B cell (primary cell): ENCODE results near the gene DMKN. TPM values are rescaled to one million over a fixed set of nuclear protein-coding genes. Genes with fewer than 3 reads are reported as not detected.

Source experiments
- ATAC-seq: fragments of 200-7000 bp; cut with Tn5 transposase; one replicate; pipeline ENCODE4 v1.10.0; 2021; ENCODE audit warnings: low read depth, mild to moderate bottlenecking, moderate number of reproducible peaks, moderate library complexity
- CTCF ChIA-PET: fragments of 350-600 bp; sonication (Branson Sonifier 250); formaldehyde crosslinking; loops from one replicate; lab custom pipeline; 2021; ENCODE audit warnings: antibody characterized with exemption, inconsistent platforms; lab: Charles Lee
- POLR2A ChIA-PET: fragments of 350-600 bp; sonication (Branson Sonifier 250); formaldehyde crosslinking; loops from one replicate; lab custom pipeline; 2021; ENCODE audit warnings: antibody characterized with exemption; lab: Charles Lee
- DNase-seq: peaks from one replicate; pipeline ENCODE4 v3.0.0; 2013
- H2AFZ ChIP-seq: 2 replicates; pipeline ENCODE4 v1.6.1; 2012; ENCODE audit warnings: mild to moderate bottlenecking, low read depth, low read length; ENCODE audit not compliant: insufficient read depth, poor library complexity, severe bottlenecking
- H3K27ac ChIP-seq, 2 donors: 1 replicate in 1 of 2; 2 replicates in 1 of 2; pipeline ENCODE4 v1.5.1; 2012 to 2013; ENCODE audit warnings: low read length in 2 of 2, mild to moderate bottlenecking in 2 of 2, moderate library complexity in 1 of 2
- H3K27me3 ChIP-seq, 4 experiments: fragments of 200-600 bp in 1 of 4; sonication (generic) in 1 of 4; replicated peaks in 1 of 4; 1 replicate in 2 of 4; 2 replicates in 2 of 4; pipeline versions ENCODE4 v1.6.1 to v1.7.0; 2013 to 2016; ENCODE audit warnings: low read length in 3 of 4, mild to moderate bottlenecking in 2 of 4, mixed read lengths in 1 of 4, moderate library complexity in 1 of 4; ENCODE audit not compliant: insufficient read depth in 4 of 4, control insufficient read depth in 3 of 4; ENCODE audit errors: control extremely low read depth in 1 of 4
- H3K36me3 ChIP-seq, 2 experiments: replicated peaks in 1 of 2; 1 replicate in 1 of 2; 2 replicates in 1 of 2; pipeline versions ENCODE4 v1.6.1 to v1.7.1; 2013; ENCODE audit warnings: low read length in 1 of 2; ENCODE audit not compliant: insufficient read depth in 2 of 2, control insufficient read depth in 1 of 2; ENCODE audit errors: control extremely low read depth in 1 of 2, extremely low read depth in 1 of 2
- H3K4me1 ChIP-seq, 2 donors: fragments of 200-600 bp in 1 of 2; sonication (generic) in 1 of 2; 1 replicate in 1 of 2; 2 replicates in 1 of 2; pipeline versions ENCODE4 v1.5.1 to v1.6.1; 2013 to 2017; ENCODE audit warnings: low read length in 2 of 2; ENCODE audit not compliant: control insufficient read depth in 2 of 2, insufficient read depth in 2 of 2
- H3K4me2 ChIP-seq: replicated peaks from 2 replicates; pipeline ENCODE3; 2012; ENCODE audit warnings: mild to moderate bottlenecking, low read depth, low read length; ENCODE audit not compliant: poor library complexity, severe bottlenecking
- H3K4me3 ChIP-seq, 5 experiments: fragments of 200-600 bp in 1 of 5; sonication (generic) in 1 of 5; 1 replicate in 3 of 5; 2 replicates in 2 of 5; pipeline versions ENCODE4 v1.5.1 to v1.7.0; 2011 to 2016; ENCODE audit warnings: low read length in 4 of 5, mild to moderate bottlenecking in 4 of 5, low read depth in 2 of 5, control low read depth in 1 of 5, moderate library complexity in 1 of 5; ENCODE audit not compliant: insufficient read depth in 1 of 5; ENCODE audit errors: control extremely low read depth in 1 of 5, extremely low read depth in 1 of 5
- H3K79me2 ChIP-seq: fragments of 200-600 bp; sonication (generic); one replicate; pipeline ENCODE4 v1.6.0; 2016; ENCODE audit warnings: low read length; ENCODE audit not compliant: control insufficient read depth, insufficient read depth
- H3K9ac ChIP-seq: fragments of 200-600 bp; sonication (generic); 2 replicates; pipeline ENCODE4 v1.6.1; 2017; ENCODE audit warnings: mild to moderate bottlenecking, low read length, moderate library complexity
- H3K9me3 ChIP-seq, 3 donors: one replicate each; pipeline versions ENCODE4 v1.6.1 to v1.7.1; 2013; ENCODE audit warnings: low read length in 2 of 3; ENCODE audit not compliant: control insufficient read depth in 2 of 3, insufficient read depth in 1 of 3; ENCODE audit errors: control extremely low read depth in 1 of 3
- H4K20me1 ChIP-seq: 2 replicates; pipeline ENCODE4 v1.6.0; 2012; ENCODE audit warnings: mild to moderate bottlenecking, low read length; ENCODE audit not compliant: insufficient read depth, control insufficient read depth, poor library complexity, severe bottlenecking
- H3K27ac Mint-ChIP-seq: one replicate; pipeline ENCODE4 v1.8.0; 2021; ENCODE audit warnings: mixed read lengths
- H3K27me3 Mint-ChIP-seq: one replicate; pipeline ENCODE4 v1.8.0; 2021; ENCODE audit warnings: mixed read lengths
- H3K4me1 Mint-ChIP-seq: one replicate; pipeline ENCODE4 v1.8.0; 2021; ENCODE audit warnings: mixed read lengths
- H3K4me3 Mint-ChIP-seq: one replicate; pipeline ENCODE4 v1.8.0; 2021; ENCODE audit warnings: mixed read lengths
- H3K9me3 Mint-ChIP-seq: one replicate; pipeline ENCODE4 v1.8.0; 2022; ENCODE audit warnings: mixed read lengths; ENCODE audit not compliant: insufficient read depth
- CTCF ChIP-seq: fragments of 200-600 bp; IDR thresholded peaks from one replicate; pipeline ENCODE4 v1.8.0; 2022; ENCODE audit warnings: antibody characterized with exemption, mild to moderate bottlenecking
- EZH2 ChIP-seq: IDR thresholded peaks from 2 replicates; pipeline ENCODE4 v1.6.1; 2012; ENCODE audit warnings: borderline replicate concordance, low read depth, mild to moderate bottlenecking, moderate library complexity, low read length; ENCODE audit not compliant: insufficient read depth, poor library complexity, severe bottlenecking
- WGBS: methylation state at CpG from one replicate; pipeline ENCODE4 v1.1.5; 2013; ENCODE audit warnings: missing lambda C conversion rate; ENCODE audit not compliant: insufficient coverage; 5-methylcytosine and 5-hydroxymethylcytosine counted together
- intact Hi-C: fragments of 100-400 bp; cut with micrococcal nuclease; formaldehyde crosslinking; loops from one replicate; pipeline ENCODE4 v1.10.0; 2022
- polyA plus RNA-seq: library from polyadenylated mRNA; depleted of rRNA; stranded (reverse); fragments of >200 nt; gene quantifications from 2 replicates; pipeline ENCODE4 v1.2.3, GENCODE V29; 2012
- total RNA-seq, 2 donors: library from RNA; stranded (reverse); fragments of 120-200 nt in 1 of 2; gene quantifications; 1 replicate in 1 of 2; 2 replicates in 1 of 2; pipeline versions ENCODE4 v1.2.3 to v1.2.4, GENCODE V29; 2013 to 2022

Gene DMKN
- total and polyA plus RNA-seq, 2 donors (not counting 1 experiment from before 2014, with no cell fraction given), result 0.58 to 4.5 TPM

GRCh38 chr19:35459414-35460082 lies 53.9 kb downstream of the DMKN start:
- H3K27ac ChIP-seq, result no peak overlapping the region
- H3K9ac ChIP-seq, result no peak overlapping the region
- Mint-ChIP-seq H3K4me1 (peaks cover 80% of the 10 kb centered on the region), H3K9me3 (no peaks in the 10 kb centered on the region), H3K27ac (peak overlapping the region; percentile 74), H3K27me3 (no peaks in the 10 kb centered on the region), H3K4me3 (peak overlapping the region; percentile 57)
- H3K4me3 ChIP-seq, result peak overlapping the region in 1 of 5 experiments; percentile 2
- intact Hi-C loops, result loop anchor here (10.0 kb wide), 1 partner anchor 305 kb away; the partner anchor contains the start of gene FXYD5
- no peak overlapping the region for H2AFZ ChIP-seq
- peaks cover 78 to 88% of the 10 kb centered on the region in 2 donors for H3K4me1 ChIP-seq
- no peak for TF ChIP-seq EZH2
- no peak for TF ChIP-seq CTCF
- H3K79me2 ChIP-seq, result no peaks in the 10 kb centered on the region
- WGBS, result 81% methylated on average over 13 of the region's 14 CpGs
- peak overlapping the region; percentile 85 for H3K4me2 ChIP-seq
- H3K9me3 ChIP-seq, result no peaks in the 10 kb centered on the region
- ATAC-seq (no peak), DNase-seq (no peak)
- no peaks in the 10 kb centered on the region for H4K20me1 ChIP-seq
- POLR2A ChIA-PET, result interaction anchor here (0.6 to 1.7 kb wide), 4 partner anchors 36 to 129 kb away, joined by 3 to 6 read pairs (median 4); partner anchors contain the start of gene FFAR1
- no peaks in the 10 kb centered on the region for H3K36me3 ChIP-seq
- CTCF ChIA-PET, result interaction anchor here (1.0 to 3.4 kb wide), 8 partner anchors 9 to 184 kb away, joined by 3 to 20 read pairs (median 5); no protein-coding TSS in a partner anchor
- no peaks in the 10 kb centered on the region for H3K27me3 ChIP-seq
